ENCODE data around the gene VPS13D.

Gene VPS13D

DNA sequence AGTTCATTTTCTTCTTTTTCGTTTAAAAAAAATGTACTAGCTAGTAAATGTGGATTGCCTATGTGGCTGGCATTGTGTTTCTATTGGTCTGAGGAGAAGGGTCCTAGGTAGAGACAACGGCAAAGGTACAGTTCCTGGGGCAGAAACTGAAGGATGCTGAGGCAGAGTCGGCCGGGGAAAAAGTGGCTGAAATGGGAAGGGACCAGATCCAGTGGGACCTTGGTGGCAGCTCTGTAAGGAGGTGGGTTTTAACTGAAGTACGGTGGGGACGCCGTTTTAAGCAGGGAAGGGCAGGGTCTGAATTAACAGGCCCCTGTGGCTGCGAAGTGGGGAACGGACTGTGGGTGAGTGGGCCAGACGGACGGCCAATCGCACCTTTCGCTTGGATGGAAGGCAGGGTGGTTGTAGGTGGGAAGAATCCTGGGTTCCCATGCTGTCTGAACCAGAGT, 420 bp upstream of the VPS13D start:
- no peak for DNase-seq (ENCODE audit: low spot score)

DNA sequence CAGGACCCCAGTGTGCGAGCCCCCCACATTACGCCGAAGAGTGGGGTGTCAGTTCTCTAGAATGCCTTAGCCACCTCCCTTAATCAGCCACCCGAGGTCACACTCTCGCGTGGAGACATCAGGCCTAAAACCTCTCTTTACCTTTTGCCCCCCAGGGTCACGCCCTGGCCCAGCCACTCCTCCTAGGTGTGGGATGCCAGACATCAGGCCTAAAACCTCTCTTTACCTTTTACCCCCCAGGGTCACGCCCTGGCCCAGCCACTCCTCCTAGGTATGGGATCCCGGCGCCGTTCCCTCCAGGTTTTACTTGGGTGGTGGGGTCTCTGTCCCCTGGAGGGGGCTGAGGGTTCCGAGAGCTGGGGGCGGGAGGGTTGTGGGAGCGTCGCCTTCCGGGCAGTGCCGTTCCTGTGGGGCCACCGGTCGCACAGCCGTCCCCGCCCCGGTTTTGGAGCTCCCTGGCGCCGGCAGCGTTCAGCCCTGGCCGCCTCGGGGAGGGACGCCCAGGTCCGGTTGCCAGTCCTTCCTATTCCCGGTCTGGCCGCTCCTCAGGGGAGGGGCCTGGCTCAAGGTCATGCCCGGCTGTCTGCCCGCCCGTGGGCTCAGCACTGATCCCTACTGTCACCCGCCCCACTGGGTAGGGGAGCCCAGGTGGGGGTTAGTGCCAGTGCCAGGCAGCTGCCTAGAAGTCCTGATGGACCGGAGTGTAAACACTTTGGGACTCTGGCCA, 882 bp downstream of the VPS13D start:
- DNase-seq (ENCODE audit: low spot score): peak; percentile 47

- DNase-seq (ENCODE audit: low spot score): no peak
These were observed 1.4 kb downstream of the VPS13D start for GRCh38 chr1:12231276-12231595.

DNA sequence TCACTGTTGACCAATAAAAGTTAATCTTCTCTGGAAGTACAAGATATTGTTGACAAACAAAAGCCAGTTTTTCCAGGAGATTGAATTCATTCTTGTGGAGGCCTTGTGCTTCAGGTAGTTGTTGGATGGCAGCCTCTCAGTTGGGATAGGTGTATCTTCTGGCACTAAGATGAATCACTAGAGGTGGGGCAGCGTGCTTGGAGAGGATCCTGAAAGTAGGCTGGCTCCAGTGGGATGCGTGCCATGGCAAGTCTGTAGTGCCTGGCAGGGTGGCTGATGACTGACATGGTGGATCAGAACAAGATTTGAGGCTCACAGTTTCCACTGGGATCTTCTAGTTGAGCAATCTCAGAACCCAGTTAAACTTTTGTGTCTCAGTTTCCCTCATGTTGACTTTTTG, 2.4 kb downstream of the VPS13D start:
- DNase-seq (ENCODE audit: low spot score): no peak

- peak; percentile 46 for DNase-seq (ENCODE audit: low spot score)
These were observed 14.2 kb downstream of the VPS13D start for GRCh38 chr1:12244078-12244477.

GRCh38 chr1:12244585-12244984, 14.8 kb downstream of the VPS13D start:
- DNase-seq (ENCODE audit: low spot score): no peak

- no peak for DNase-seq (ENCODE audit: low spot score)
These were observed 15.3 kb downstream of the VPS13D start for GRCh38 chr1:12245116-12245515.

- DNase-seq (ENCODE audit: low spot score): no peak
These were observed 15.9 kb downstream of the VPS13D start for GRCh38 chr1:12245733-12246132.

DNA sequence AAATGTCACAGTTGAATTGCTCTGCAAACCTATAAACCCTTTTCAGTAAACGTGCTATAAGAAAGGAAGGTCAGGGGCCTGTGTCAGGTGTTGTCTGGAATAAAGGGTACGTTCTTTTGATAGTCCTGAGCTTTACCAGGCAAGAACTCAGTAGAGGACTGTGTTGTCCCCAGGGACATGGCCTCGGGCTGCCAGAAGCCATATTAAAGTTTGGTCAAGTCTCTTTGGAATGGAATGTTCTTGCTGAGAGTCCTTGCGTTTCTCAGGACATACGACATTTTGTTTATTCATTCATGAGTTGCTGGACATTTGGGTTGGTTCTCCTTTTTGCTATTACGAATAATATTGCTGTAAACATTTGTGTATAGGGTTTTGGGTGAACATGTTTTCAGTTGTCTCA, 16.8 kb downstream of the VPS13D start:
- DNase-seq (ENCODE audit: low spot score): no peak

DNA sequence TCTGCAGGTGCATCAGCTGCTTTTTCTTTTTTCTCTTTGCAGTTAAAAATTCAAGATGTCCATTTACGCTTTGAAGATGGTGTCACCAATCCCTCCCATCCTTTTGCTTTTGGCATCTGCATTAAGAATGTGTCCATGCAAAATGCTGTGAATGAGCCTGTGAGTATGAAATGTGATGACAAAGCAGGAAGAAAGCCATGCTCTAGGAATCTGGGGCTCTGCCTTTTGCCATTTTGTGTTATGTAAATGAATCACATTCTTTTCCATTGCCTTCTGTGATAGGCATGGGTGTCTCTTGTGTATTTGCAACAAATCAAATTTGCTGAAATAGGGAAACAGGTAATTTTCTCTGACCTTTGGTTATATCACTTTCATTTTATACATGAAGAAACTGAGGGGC, 19.4 kb downstream of the VPS13D start:
- no peak for DNase-seq (ENCODE audit: low spot score)

DNA sequence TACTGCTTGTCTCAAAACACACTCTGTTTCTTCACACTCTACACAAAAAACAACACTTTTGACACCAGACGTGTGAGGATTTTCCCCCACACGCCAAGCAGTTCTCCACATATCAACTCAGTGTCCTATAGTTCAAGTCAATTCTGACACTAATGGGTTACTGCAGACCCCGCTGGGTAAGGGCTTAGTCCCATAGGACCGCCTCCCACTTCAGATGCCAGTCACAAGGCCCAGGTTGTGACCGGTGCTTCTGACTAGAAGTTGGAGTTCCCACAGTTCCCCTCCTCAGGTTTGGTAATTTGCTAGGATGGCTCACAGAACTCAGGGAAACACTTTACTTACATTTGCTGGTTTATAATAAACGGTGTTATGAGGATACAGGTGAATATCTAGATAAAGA, 19.9 kb downstream of the VPS13D start:
- no peak for DNase-seq (ENCODE audit: low spot score)

DNA sequence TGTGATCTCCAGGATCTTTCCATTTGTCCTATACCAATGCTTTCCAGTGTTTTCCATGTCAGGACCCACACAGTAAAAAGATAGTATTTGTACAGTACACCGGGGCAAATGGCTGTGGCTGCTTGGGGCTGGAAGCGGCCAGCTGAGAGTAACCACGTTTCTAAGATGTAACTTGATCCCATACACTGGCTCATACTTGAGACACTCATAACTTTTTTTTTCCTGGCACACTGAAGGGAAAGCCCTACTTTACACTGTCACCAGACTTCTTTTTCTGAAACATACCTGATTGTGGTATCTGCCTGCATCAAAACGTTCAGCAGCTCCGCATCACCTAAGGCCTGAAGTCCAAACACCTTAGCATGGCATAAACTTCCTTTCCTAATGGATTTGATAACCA, 21.6 kb downstream of the VPS13D start:
- DNase-seq (ENCODE audit: low spot score): no peak

DNA sequence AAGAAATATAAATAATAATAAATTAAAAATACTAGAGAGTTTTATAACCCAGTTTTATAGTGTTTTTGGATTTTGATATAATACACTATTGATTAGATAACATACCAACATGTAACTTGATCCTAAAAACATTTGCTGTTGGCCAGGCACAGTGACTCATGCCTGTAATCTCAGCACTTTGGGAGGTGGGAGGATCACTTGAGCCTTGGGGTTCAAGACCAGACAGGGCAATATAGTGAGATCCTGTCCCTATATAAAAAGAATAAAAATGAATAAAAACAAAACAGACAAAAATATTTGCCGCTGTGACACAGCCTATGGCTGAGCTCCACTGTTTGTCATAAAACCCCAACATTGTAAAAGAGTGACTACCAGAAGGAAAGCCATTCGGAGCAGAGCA, 26.1 kb downstream of the VPS13D start:
- DNase-seq (ENCODE audit: low spot score): no peak

GRCh38 chr1:12258272-12258671, 28.4 kb downstream of the VPS13D start:
- DNase-seq (ENCODE audit: low spot score): no peak

DNA sequence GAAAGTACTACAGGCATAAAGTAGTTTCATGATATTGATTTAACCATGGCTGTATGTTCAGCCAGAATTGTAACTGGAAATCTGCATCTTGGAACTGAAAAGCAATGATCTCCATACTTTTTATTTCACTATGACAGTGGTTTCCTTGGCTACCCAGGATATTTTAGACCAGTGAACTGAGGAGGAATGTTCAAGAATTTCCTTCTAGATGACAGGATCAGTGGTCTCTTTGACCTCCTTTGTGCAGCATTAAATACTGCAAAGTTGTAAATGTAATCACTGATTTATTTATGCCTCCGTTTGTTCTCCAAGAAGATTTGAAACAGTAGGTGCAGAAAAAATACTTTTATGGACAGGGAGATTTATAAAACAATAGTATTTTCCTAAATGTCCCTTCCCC, 39.5 kb downstream of the VPS13D start:
- no peak for DNase-seq (ENCODE audit: low spot score)

DNA sequence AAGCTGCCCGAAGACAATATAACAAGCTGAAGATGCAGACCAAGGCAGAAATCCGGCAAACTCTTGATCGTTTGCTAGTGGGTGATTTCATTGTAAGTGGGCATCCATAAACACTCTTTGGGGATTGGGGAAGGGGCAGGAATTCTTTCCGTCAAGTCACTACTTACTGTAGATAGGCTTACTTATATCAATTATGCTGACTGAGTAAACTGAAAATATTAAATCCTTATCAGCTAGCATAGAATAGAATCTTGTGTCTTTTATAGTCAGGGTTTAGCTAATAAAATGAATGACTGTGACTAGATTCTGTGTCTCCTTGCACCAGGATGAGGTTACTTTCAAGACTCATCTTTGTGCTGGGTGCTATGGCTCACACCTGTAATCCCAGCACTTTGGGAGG, 41.2 kb downstream of the VPS13D start:
- no peak for DNase-seq (ENCODE audit: low spot score)

GRCh38 chr1:12272770-12273169, 42.9 kb downstream of the VPS13D start:
- DNase-seq (ENCODE audit: low spot score): no peak

GRCh38 chr1:12275370-12275769, 45.5 kb downstream of the VPS13D start:
- peak; percentile 71 for DNase-seq (ENCODE audit: low spot score)

DNA sequence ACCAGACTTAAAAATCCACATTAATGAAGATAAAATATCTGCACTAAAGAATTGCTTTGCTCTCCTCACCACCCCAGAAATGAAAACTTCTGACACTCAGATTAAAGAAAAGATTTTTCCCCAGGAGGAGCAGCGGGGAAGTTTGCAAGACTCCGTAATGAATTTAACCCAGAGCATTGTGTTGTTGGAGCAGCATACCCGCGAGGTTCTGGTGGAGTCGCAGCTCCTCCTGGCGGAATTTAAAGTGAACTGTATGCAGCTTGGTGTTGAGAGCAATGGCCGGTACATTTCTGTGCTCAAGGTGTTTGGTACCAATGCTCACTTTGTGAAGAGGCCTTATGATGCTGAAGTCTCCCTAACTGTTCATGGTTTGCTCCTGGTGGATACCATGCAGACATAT, 46.4 kb downstream of the VPS13D start:
- no peak for DNase-seq (ENCODE audit: low spot score)

- DNase-seq (ENCODE audit: low spot score): no peak
These were observed 49.2 kb downstream of the VPS13D start for GRCh38 chr1:12279003-12279402.

GRCh38 chr1:12279728-12280464, 50.1 kb downstream of the VPS13D start:
- DNase-seq (ENCODE audit: low spot score): no peak

DNA sequence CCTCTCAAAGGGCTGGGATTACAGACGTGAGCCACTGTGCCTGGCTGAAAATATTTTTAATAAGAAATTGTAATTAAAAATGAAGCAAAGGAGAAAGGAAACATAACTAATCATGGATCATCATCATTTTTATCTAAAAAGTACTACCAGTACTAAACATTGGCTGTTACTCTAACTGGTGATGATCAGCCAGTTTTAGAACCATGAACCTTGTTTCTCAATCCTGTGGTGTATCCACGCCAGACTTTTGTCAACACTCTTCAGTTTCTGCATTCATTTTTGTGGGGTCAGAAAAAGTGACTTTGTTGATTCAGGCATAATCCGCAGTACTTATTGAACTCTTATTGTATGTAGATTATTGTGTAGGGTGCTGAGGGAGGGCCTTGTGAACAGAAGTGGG, 52.3 kb downstream of the VPS13D start:
- no peak for DNase-seq (ENCODE audit: low spot score)

- no peak for DNase-seq (ENCODE audit: low spot score)
These were observed 54.7 kb downstream of the VPS13D start for GRCh38 chr1:12284486-12284885.
